Mesendoderm (in vitro differentiated cells): ENCODE data around the gene PCED1A.
A peak's percentile ranks its signal among the peaks of the same experiment; 100 is the strongest.

Source experiments
- DNase-seq: peaks from one replicate; pipeline ENCODE4 v3.0.0; 2013
- H2AK5ac ChIP-seq: 2 replicates; pipeline ENCODE4 v1.6.1; 2013; ENCODE audit warnings: low read length, inconsistent platforms
- H2BK120ac ChIP-seq: 2 replicates; pipeline ENCODE4 v1.6.1; 2013; ENCODE audit warnings: low read depth, mild to moderate bottlenecking, low read length, moderate library complexity, mixed read lengths
- H2BK15ac ChIP-seq: replicated peaks from 2 replicates; pipeline ENCODE4 v1.6.1; 2013; ENCODE audit warnings: low read depth, mild to moderate bottlenecking, moderate library complexity
- H2BK5ac ChIP-seq: 2 replicates; pipeline ENCODE4 v1.6.1; 2013; ENCODE audit warnings: low read length, inconsistent platforms
- H3K18ac ChIP-seq: 2 replicates; pipeline ENCODE4 v1.6.1; 2013; ENCODE audit warnings: mild to moderate bottlenecking, low read length, mixed read lengths
- H3K23ac ChIP-seq: one replicate; pipeline ENCODE4 v1.6.1; 2013; ENCODE audit warnings: low read length
- H3K27ac ChIP-seq: 2 replicates; pipeline ENCODE4 v1.5.1; 2013; ENCODE audit warnings: low read depth, mild to moderate bottlenecking, inconsistent platforms, low read length, moderate library complexity
- H3K27me3 ChIP-seq: 2 replicates; pipeline ENCODE4 v1.6.1; 2013; ENCODE audit warnings: low read length, control low read depth, mild to moderate bottlenecking, inconsistent platforms; ENCODE audit not compliant: insufficient read depth, poor library complexity
- H3K36me3 ChIP-seq: 2 replicates; pipeline ENCODE4 v1.6.1; 2013; ENCODE audit warnings: low read length, inconsistent platforms; ENCODE audit not compliant: control insufficient read depth, insufficient read depth
- H3K4ac ChIP-seq: one replicate; pipeline ENCODE4 v1.6.1; 2013; ENCODE audit warnings: low read depth, mild to moderate bottlenecking, low read length, moderate library complexity
- H3K4me1 ChIP-seq: 2 replicates; pipeline ENCODE4 v1.6.1; 2013; ENCODE audit warnings: low read depth, low read length, inconsistent platforms; ENCODE audit not compliant: control insufficient read depth
- H3K4me2 ChIP-seq: 2 replicates; pipeline ENCODE4 v1.6.1; 2013; ENCODE audit warnings: low read length
- H3K4me3 ChIP-seq: 2 replicates; pipeline ENCODE4 v1.5.1; 2013; ENCODE audit warnings: mild to moderate bottlenecking, low read length
- H3K56ac ChIP-seq: one replicate; pipeline ENCODE4 v1.6.1; 2013; ENCODE audit warnings: low read length
- H3K79me1 ChIP-seq: 2 replicates; pipeline ENCODE4 v1.6.1; 2013; ENCODE audit warnings: low read length, inconsistent platforms
- H3K79me2 ChIP-seq: 2 replicates; pipeline ENCODE4 v1.6.1; 2013; ENCODE audit warnings: mild to moderate bottlenecking, low read length; ENCODE audit not compliant: control insufficient read depth, insufficient read depth
- H3K9ac ChIP-seq: 2 replicates; pipeline ENCODE4 v1.6.1; 2013; ENCODE audit warnings: low read length, inconsistent platforms
- H4K5ac ChIP-seq: one replicate; pipeline ENCODE4 v1.6.1; 2013; ENCODE audit warnings: low read length
- H4K8ac ChIP-seq: one replicate; pipeline ENCODE4 v1.6.1; 2013; ENCODE audit warnings: low read depth, mild to moderate bottlenecking, control low read depth, low read length, moderate library complexity
- WGBS: extraction: QIAGEN DNeasy Blood & Tissue Kit; methylation state at CpG from one replicate; pipeline ENCODE4 v1.1.7; 2013; ENCODE audit warnings: low lambda C conversion rate, missing lambda C conversion rate; ENCODE audit not compliant: insufficient coverage; ENCODE audit errors: extremely low coverage; 5-methylcytosine and 5-hydroxymethylcytosine counted together

Gene PCED1A

GRCh38 chr20:2874456-2874855 is 34.0 kb upstream of the PCED1A start:
- no peak overlapping the region for H2BK5ac ChIP-seq
- peaks cover 12% of the 10 kb centered on the region for H3K79me1 ChIP-seq
- no CpG with 5 or more reads among the region's 7 CpGs for WGBS
- H2AK5ac ChIP-seq, result no peak overlapping the region
- H2BK120ac ChIP-seq, result no peak overlapping the region
- no peak overlapping the region for H3K23ac ChIP-seq
- no peak overlapping the region for H3K4ac ChIP-seq
- DNase-seq, result no peak
- no peak overlapping the region for H4K8ac ChIP-seq
- H3K9ac ChIP-seq, result peak overlapping the region; percentile 70
- no peaks in the 10 kb centered on the region for H3K27me3 ChIP-seq
- H4K5ac ChIP-seq, result no peak overlapping the region
- H3K56ac ChIP-seq, result peak overlapping the region; percentile 77
- H3K4me2 ChIP-seq, result peak overlapping the region; percentile 59
- H3K4me3 ChIP-seq, result no peak overlapping the region
- H3K4me1 ChIP-seq, result peaks cover 5% of the 10 kb centered on the region
- no peaks in the 10 kb centered on the region for H3K36me3 ChIP-seq
- H3K27ac ChIP-seq, result no peak overlapping the region
- no peak overlapping the region for H3K18ac ChIP-seq
- peaks cover 27% of the 10 kb centered on the region for H3K79me2 ChIP-seq
- H2BK15ac ChIP-seq, result no peak overlapping the region

GRCh38 chr20:2873747-2874041 is 33.2 kb upstream of the PCED1A start:
- Histone ChIP-seq H3K9ac (peak overlapping the region; percentile 70), H2BK15ac (no peak overlapping the region), H3K79me2 (peaks cover 23% of the 10 kb centered on the region), H2AK5ac (no peak overlapping the region), H2BK120ac (no peak overlapping the region), H3K79me1 (peaks cover 9% of the 10 kb centered on the region), H4K8ac (peak overlapping the region; percentile 93), H3K4me3 (peak overlapping the region; percentile 68), H3K4me2 (peak overlapping the region; percentile 49), H3K27ac (peak overlapping the region; percentile 89), H3K4me1 (peaks cover 5% of the 10 kb centered on the region), H3K4ac (peak overlapping the region; percentile 89), H3K56ac (peak overlapping the region; percentile 91), H4K5ac (no peak overlapping the region), H3K23ac (no peak overlapping the region), H3K27me3 (no peaks in the 10 kb centered on the region), H3K36me3 (no peaks in the 10 kb centered on the region), H2BK5ac (no peak overlapping the region), H3K18ac (peak overlapping the region; percentile 95)
- WGBS, result no CpG with 5 or more reads among the region's 29 CpGs
- peak; percentile 71 for DNase-seq

DNA sequence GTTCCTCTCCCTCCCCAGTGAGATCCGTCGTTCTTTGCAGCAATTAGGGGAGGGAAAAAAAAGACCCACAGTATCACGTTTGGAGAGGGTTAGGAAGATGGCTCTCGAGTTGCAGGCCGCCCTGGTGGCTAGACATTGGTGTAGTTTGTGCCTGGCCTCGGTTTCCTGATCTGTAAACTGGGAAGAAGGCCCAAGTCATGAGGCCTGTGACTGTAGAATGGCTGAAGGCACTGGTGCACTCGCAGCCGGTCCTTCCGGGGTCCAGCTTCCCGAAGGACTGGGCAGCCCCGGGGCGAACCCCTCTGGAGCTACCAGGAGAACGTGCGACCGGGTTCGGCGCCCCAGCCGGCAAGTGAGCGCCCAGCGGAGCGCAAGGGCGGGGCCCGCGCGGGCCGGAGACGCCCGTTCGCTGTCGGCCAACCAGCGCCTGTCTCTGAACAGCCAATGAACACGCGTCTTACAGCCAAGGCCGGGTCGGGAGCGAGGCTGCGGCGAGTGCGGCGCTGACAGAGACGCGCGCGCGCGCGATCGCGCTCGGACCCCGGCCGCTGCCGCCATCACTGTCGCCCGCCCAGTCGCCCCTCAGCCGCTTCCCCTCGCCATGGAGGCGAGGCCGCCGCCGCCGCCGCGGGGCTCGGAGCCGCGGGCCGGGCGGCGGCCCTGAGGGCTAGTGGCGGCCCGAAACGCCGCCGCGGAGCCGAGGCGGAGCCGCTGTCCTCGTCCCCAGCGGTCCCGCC is 32.7 kb upstream of the PCED1A start, which contains the start of gene PTPRA:
Gene PTPRA (plus strand): TSS at position 472 of the 737 bp plus-strand sequence. CDS start 90,797 bp downstream, outside the sequence.
- Histone ChIP-seq H3K9ac (peak within 1 kb of the TSS; percentile 80), H3K4me1 (peaks cover 5% of the 10 kb centered on the region), H3K36me3 (no peaks in the 10 kb centered on the region), H4K5ac (no peak within 1 kb of the TSS), H2BK5ac (no peak within 1 kb of the TSS), H3K4me2 (peak within 1 kb of the TSS; percentile 99), H3K18ac (peak within 1 kb of the TSS; percentile 95), H4K8ac (peak within 1 kb of the TSS; percentile 93), H3K79me1 (peaks cover 9% of the 10 kb centered on the region), H3K56ac (peak within 1 kb of the TSS; percentile 91), H2AK5ac (no peak within 1 kb of the TSS), H3K27ac (peak within 1 kb of the TSS; percentile 89), H3K4me3 (peak within 1 kb of the TSS; percentile 68), H3K4ac (peak within 1 kb of the TSS; percentile 89), H3K79me2 (peaks cover 23% of the 10 kb centered on the region), H3K23ac (peak within 1 kb of the TSS; percentile 80), H2BK15ac (no peak within 1 kb of the TSS), H3K27me3 (no peaks in the 10 kb centered on the region), H2BK120ac (no peak within 1 kb of the TSS)
- peak; percentile 95 for DNase-seq
- no CpG with 5 or more reads among the region's 83 CpGs for WGBS

DNA sequence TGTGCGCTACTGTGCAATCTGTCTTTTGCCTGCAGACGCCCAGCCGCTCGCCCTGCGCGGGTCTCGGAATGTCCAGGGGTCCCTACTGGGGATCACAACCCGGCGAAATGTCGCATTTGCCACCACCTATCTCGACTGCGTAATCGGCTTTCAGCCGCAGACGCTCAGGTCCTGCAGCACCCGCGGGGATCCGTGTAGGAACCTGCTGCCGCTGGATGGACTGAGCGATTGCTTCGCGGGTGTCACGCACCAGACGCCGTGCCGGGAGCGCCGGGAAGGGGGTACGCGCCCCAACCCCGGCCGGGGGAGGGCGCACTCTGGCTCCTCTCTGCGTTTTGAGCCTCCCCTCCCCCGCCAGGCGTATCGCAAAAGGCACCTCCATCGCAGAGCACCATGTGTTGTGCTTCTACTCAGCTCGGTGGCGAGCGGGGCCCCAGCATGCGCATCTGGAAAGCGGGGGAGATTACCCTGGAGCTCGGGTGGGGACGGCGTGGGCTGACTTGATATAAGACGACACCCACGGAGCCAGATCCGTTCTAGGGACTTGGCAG is 32.1 kb upstream of the PCED1A start:
- Histone ChIP-seq H2BK5ac (no peak overlapping the region), H3K4me2 (peak overlapping the region; percentile 99), H2AK5ac (no peak overlapping the region), H3K27me3 (no peaks in the 10 kb centered on the region), H3K27ac (no peak overlapping the region), H4K5ac (no peak overlapping the region), H3K23ac (peak overlapping the region; percentile 80), H3K18ac (no peak overlapping the region), H2BK120ac (no peak overlapping the region), H4K8ac (no peak overlapping the region), H3K79me2 (peaks cover 23% of the 10 kb centered on the region), H3K79me1 (peaks cover 9% of the 10 kb centered on the region), H3K4ac (no peak overlapping the region), H3K4me1 (peaks cover 5% of the 10 kb centered on the region), H3K36me3 (no peaks in the 10 kb centered on the region), H3K4me3 (peak overlapping the region; percentile 46), H3K56ac (peak overlapping the region; percentile 85), H2BK15ac (no peak overlapping the region), H3K9ac (peak overlapping the region; percentile 80)
- WGBS, result no CpG with 5 or more reads among the region's 49 CpGs
- peak; percentile 57 for DNase-seq

DNA sequence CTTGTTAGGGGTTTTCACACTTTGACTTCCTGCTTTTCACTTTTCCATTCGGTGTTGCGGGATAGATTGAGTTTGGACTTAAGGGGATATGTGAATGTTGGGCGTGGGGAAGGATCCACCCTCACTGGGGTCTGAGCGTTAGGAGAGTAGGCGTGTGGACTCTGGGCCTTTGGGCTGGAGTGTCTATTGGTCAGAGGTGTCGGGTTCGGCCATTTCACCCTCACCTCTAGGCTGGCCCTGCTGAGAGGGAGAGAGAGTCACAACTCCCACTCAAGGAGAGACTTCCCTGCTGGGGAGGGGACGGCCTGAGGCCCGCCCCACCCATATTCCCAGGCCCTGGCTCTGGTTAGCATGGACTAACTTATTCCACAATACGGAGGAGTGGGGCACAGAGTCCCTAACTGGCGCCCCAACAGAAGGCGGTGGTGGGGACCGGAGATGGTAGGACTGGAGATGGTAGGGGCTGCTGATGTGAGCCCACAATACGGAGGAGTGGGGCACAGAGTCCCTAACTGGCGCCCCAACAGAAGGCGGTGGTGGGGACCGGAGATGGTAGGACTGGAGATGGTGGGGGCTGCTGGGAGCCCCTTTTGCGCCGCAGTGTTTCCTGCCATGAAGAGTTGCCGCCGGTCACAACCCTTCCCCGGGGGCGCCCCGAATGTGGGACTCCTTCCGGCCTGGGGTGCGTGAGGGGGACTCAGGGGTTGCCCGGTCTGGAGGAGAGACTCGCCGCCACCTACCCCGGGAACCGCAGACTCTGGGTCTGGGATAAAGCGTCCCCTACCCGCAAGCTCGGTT is 31.4 kb upstream of the PCED1A start:
- peak overlapping the region; percentile 46 for H3K4me3 ChIP-seq
- H2BK15ac ChIP-seq, result no peak overlapping the region
- no peak overlapping the region for H2BK5ac ChIP-seq
- H3K79me2 ChIP-seq, result peaks cover 20% of the 10 kb centered on the region
- H3K23ac ChIP-seq, result peak overlapping the region; percentile 80
- H3K4me1 ChIP-seq, result peaks cover 5% of the 10 kb centered on the region
- no peak overlapping the region for H2BK120ac ChIP-seq
- no peak overlapping the region for H2AK5ac ChIP-seq
- no peak overlapping the region for H4K5ac ChIP-seq
- no peak overlapping the region for H4K8ac ChIP-seq
- H3K36me3 ChIP-seq, result no peaks in the 10 kb centered on the region
- no peak overlapping the region for H3K27ac ChIP-seq
- H3K79me1 ChIP-seq, result peaks cover 9% of the 10 kb centered on the region
- H3K4me2 ChIP-seq, result peak overlapping the region; percentile 99
- H3K9ac ChIP-seq, result peak overlapping the region; percentile 80
- no CpG with 5 or more reads among the region's 34 CpGs for WGBS
- no peaks in the 10 kb centered on the region for H3K27me3 ChIP-seq
- H3K56ac ChIP-seq, result peak overlapping the region; percentile 85
- no peak overlapping the region for H3K18ac ChIP-seq
- peak; percentile 16 for DNase-seq
- no peak overlapping the region for H3K4ac ChIP-seq
